NCI-H2227 (cell line): ENCODE results near the gene WFDC5.
"Not testable (repeated sequence)": the region's sequence is repeated elsewhere in the genome, so short reads cannot be mapped to it uniquely, and the experiment has no call there.

ENCODE experiments used
- DNase-seq: peaks from one replicate; lab custom pipeline; 2025; ENCODE audit not compliant: unreplicated experiment; lab: John Stamatoyannopoulos, UW

Gene WFDC5, protein sequence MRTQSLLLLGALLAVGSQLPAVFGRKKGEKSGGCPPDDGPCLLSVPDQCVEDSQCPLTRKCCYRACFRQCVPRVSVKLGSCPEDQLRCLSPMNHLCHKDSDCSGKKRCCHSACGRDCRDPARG

DNA sequence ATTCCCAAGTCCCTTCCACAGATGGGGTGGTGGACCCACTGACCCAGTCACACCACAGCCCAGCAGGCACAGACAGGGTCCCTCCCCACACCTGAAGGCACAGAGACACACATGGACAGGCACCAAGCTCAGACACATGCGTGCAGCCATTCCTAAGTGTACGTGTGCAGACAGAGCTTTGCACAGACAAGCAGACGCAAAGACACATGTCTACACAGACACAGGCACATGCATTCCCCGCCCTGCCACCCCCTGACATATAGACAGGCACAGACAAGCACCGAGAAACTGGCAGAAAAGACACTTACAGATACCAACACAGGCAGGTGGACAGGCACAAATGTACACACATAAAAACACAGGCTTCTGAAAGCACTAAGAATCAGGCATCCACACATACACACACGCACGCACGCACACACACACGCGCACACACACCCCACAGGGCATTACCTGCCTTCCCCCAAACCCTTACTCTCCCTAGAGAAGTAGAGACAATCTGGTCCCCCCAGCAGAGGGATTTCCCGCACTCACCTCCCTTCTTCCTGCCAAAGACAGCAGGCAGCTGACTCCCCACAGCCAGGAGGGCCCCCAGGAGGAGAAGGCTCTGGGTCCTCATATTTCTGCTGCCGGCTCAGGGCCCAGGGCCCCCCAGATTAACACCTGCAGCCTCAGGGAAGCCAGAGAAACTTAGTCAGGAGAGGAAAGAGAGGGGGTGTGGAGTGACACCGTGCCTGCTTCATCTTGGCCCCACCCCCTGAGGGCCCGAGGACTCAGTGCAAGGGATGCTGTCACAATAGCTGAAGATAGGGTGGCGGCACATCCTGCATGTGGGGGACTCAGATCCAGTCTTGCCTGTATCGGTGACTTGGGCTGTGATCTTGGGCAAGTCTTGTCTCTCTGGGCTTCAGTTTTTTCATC lies at the start of gene WFDC5:
TSS of gene WFDC5 (minus strand) at position 710 of the 921 bp plus-strand sequence. CDS start at position 619, 91 bp downstream.
- no peak for DNase-seq

DNA sequence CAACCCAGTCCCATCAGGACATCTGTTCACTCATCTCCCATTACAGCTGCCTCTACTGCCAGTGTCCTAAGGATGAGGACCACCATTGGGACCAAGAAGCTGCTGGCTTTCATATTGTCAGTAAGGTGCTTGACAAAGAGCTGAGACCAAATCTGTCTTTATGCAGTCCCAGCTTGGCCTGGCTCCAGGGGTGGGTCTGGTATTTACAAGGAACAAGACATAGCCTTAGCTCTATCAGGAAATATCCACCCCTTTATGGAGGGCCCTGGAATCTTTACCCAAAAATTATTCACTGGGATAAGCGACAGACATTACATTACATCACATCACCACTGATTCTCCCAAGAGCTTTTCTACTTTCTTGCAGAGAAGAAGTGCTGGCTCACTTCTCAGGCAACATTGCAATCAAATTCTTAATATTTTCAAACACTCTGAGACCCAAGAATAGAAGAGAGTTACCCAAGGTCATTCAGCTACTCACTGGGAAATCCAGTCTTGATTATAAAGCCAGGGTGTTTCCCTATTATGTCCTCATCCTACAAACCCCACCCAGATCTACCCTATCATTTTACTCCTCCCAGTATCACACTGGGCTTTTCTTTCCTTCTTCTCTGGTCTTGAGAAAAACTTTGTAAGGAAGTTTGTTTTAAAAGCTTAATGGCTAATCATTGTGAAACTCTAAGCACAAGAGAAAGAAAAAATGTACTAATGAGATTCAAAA lies 48.3 kb upstream of the WFDC5 start:
- DNase-seq: no peak

DNA sequence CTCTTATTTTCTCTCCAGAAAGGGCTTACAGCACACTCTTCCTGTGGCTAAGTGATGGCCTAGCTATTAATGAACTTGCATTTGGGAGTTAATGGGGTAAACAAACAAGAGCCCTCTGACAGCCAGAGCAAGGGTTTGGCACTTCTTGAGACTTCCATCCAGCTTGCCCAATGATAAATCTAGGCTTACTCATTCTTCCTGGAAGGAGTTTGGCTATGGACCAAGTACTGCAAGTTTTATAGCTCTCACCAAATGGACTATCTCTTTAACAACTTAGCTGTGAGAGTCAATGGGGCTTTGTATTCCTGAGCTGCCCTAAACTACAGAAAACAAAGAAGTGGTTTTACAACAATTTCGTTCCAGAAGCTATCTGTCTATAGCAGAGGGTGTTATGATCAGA lies 43.0 kb upstream of the WFDC5 start:
- no peak for DNase-seq

DNA sequence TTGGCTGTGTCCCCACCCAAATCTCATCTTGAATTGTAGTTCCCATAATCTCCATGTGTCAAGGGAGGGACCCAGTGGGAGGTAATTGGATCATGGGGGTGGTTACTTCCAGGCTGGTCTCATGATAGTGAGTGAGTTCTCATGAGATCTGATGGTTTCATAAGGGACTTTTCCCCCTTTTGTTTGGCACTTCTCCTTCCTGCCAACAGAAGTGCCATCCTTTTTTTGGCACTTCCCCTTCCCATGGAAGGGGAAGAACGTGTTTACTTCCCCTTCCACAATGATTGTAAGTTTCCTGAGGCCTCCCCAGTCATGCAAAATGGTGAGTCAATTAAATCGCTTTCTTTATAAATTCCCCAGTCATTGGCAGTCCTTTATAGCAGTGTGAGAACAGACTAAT lies 41.7 kb upstream of the WFDC5 start:
- no peak for DNase-seq

DNA sequence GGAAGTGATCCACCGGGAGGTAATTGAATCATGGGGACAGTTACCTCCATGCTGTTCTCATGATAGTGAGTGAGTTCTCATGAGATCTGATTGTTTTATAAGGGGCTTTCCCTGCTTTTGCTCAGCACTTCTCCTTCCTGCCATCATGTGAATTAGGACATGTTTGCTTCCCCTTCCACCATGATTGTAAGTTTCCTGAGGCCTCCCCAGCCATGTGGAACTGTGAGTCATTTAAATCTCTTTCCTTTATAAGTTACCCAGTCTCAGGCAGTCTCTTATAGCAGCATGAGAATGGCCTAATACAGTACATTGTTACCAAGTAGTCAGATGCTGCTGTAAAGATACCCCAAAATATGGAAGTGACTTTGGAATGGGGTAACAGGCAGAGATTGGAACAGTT lies 39.8 kb upstream of the WFDC5 start:
- DNase-seq: not testable (repeated sequence)

DNA sequence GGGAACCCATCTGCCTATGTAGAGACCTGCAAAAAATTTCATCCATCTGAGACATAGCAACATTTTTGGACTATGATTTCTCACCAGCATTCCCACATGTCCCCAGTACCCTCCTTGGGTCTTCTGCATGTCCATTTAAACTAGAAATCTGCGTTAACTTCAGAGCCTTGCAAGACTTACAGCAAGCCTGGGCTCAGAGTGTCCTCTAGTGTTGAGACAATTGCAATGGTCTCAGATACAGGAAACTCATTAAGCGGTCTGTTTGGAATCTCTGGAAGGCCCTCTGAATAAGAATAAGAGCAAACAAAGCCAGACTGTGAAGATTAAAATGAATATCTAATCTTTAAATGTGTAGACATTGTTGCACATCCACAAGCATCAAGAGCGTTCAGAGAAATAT lies 39.2 kb upstream of the WFDC5 start:
- DNase-seq: no peak

DNA sequence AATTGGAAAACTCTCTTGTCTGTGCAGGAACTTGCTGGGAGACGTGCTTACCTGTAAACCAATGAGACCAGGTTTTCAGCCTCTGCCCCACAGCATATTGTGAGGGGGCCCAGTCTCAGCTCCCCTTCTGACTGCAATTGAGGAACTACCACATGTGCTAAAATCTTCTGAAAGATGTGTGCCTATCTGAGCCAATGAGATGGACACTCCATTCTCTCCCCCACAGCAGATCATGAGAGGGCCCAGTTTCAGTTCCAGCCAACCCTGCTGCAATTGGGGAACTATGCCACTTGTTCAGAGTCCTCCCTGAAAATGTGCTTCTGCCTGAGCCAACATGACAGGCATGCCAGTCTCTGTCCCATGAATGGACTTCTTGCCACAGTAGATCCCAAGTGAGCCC lies 38.8 kb upstream of the WFDC5 start:
- DNase-seq: no peak

DNA sequence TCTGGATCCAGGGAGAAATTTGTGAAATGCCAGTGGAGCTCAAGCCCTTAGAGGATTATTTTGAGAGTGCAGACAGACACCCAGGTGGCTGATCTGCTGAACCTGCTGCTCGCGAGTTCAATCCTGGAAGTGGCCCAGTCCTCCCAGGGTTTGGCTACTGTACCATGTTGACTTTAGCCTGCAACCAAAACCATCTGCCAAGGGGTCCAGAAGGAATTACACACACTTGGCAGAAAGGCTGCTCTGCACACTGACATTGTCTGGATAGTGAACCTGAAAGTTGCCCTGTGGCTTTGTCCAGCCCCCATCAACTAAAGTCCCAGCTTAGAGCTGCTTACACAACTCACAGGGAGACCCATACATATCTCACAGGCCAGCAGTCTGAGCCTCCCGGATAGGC lies 38.2 kb upstream of the WFDC5 start:
- no peak for DNase-seq

DNA sequence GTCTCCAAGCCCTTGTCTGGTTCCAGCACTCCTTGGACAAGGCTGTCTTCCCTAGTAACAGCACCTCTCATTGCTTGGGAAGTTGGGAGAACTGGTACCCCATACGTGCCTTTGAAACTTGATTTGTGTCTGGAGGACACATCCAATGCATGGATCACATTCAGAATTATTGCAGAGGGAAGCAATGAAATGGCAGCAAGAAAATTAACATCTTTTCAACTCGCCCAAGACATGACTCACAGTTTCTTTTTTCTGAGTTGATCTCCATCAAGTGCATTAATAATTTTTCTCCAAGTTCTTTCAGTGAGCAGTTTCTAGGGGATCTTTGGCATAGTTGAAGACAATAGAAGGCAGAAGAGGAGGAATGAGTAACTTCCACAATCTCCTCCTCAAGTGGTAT lies 37.4 kb upstream of the WFDC5 start:
- DNase-seq: no peak

DNA sequence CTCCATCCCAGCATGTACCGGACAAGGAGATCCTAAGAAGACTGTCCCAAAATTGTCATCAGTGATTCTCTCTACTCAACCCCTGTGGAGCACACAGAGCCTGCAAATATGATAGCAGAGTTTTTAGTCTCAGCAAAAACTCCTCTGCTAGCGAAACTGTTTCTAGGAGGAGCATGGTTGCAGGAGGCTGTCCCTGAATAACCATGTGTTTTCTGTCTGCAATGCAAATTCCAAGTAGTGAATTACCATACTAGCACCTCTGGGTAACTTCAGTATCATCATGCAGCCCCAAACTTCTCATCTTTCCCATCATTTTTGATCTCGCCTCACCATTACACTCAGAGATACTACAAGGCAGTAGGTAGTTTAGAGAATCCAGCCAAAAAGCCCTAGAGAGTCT lies 34.1 kb upstream of the WFDC5 start:
- no peak for DNase-seq

DNA sequence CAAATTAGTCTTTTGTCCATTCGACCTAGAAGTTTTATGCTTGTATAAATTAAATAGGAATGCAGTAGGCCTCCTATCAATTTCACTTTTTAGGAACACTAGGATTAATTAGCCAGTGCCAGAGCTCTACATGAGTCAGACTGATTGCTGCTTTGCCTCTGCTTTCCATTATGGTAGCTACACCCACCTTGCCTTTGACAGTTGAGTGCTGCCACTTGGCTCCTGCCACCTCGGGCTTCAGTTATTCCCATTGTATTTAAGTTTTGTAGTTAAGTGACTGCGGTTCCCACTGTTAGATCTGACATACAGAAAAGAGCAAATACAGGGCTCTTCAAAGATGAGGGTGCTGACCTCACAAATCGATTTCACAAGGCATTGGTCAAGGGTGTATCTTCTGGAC lies 25.9 kb upstream of the WFDC5 start:
- no peak for DNase-seq

DNA sequence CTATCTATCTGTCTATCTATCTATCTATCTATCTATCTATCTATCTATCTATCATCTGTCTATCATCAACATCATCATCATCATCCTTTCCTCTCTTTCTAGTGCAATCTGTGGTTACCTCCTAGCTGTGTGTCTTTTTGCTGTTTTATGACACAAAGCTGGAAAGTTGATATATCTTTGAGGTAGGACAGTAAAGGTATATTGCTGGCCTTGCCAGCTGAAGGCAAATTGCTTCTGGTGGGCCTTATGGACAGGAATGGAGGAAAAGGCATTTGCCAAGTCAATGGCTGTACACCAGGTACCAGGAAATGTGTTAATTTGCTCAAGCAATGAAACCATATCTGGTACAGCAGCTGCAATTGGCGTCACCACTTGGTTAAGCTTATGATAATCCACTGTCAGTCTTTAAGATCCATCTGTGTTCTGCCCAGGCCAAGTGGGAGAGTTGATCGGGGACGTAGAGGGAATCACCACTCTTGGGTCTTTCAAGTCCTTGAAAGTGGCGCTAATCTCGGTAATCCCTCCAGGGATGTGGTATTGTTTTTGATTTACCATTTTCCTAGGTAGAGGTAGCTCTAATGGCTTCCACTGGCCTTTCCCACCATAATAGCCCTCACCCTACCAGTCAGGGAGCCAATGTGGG lies 24.9 kb upstream of the WFDC5 start:
- not testable (repeated sequence) for DNase-seq

DNA sequence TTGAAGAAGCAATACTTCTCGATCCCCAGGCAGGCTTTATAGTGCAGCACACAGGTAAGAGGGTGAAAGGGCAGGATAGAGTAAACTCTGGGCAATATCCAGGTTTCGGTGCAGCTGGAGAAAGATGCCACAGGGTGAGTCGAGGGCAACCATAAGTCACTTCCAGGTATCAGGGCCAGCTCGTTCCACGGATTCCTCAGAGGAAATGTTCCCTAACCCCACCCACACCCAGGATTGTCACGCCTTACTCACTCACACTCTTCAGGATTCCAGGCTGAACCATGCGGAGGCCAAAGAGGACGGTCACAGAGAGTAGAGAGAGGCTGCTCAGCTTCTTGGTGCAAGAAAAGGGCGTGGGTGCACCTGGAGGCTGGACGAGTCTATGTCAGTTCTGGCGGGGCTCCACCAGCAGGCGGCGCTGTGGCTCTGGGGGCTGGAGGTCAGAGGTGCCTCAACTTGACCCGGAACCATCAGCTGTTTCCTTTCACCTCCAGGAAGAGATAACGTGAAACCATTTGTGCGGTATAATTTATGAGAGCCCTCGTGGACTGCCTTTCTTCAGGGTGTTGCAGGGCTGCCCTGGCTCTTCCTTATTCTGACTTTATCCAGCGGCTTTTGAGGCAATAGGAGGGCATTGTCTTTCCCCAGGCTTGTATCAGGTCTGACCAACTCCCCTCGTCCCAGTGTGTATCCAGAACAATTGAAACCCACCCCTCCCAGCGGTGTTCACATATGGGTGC lies 23.8 kb upstream of the WFDC5 start:
- DNase-seq: no peak

DNA sequence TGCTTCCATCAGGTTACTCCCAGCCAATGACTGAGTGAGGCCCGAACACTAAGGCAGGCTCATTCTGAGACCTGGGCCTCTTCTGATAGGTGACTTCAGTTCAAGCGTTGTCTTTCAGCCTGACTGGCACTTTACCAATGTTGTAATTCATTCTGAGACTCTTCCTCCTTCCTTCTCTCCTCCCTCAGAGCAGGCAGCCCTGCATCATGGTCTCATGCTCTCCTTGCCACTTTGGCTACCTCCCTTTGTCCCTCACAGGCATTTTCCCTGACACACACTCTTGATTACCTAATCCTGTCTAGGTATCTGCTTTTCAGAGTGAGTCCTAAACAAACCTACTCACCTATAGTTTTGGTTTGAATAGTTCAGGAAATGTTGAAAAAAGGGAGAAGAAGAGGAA lies 21.9 kb upstream of the WFDC5 start:
- no peak for DNase-seq

DNA sequence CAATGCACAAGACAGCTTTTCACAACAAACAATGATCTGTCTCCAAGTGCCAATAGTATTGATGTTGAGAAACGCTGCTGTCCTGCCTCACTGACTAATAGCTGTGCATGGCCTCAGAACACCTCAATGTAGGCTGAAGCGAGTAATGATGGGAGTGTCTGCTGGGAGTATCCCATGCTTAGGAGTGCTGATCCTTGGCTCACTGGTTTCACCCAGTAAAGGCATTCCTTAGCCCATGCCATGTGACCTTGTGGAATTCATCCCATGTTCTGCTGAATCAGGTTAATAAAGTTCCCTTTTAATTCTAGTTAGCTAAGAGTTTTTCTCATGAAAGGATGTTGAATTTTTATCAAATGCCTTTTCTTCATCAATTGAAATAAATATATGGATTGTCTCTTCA lies 13.1 kb upstream of the WFDC5 start:
- DNase-seq: no peak

DNA sequence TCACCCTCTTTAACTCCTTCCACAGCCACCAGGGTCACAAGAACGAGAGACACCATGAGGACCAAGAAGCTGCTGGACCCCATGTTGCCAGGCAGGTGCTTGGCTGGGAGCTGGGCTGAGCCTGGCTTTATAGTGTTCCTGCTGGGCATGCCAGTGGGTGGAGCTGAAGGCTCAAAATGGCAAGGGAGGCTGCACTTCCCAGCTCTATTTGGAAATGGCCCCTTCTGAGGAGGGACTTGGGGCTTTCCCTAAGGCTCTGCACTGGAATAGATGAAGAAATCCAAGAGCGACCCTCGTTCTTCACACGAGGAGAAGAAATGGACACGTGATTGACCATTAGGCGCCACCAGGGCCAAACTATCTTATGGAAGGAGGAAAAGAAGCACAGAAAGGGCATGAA lies 9.4 kb upstream of the WFDC5 start, which contains the start of gene WFDC12:
TSS of gene WFDC12 (minus strand) at position 101 of the 400 bp plus-strand sequence. CDS start at position 83, 18 bp downstream.
- DNase-seq: no peak

DNA sequence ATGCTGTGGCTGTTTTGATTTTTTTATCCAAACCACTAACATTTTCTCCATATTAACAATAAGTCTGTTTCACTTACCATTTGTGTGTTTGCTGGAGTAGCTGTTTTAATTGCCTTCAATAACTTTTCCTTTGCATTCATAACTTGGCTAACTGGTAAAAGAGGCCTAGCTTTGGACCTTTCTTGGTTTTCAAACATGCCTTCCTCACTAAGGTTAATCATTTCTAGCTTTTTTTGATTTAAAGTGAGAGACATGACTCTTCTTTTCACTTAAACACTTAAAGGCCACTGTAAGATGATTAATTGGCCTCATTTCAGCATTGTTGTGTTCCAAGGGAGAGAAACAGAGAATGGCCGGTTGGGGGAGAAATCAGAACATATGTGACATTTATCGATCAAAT lies 6.4 kb upstream of the WFDC5 start:
- no peak for DNase-seq

DNA sequence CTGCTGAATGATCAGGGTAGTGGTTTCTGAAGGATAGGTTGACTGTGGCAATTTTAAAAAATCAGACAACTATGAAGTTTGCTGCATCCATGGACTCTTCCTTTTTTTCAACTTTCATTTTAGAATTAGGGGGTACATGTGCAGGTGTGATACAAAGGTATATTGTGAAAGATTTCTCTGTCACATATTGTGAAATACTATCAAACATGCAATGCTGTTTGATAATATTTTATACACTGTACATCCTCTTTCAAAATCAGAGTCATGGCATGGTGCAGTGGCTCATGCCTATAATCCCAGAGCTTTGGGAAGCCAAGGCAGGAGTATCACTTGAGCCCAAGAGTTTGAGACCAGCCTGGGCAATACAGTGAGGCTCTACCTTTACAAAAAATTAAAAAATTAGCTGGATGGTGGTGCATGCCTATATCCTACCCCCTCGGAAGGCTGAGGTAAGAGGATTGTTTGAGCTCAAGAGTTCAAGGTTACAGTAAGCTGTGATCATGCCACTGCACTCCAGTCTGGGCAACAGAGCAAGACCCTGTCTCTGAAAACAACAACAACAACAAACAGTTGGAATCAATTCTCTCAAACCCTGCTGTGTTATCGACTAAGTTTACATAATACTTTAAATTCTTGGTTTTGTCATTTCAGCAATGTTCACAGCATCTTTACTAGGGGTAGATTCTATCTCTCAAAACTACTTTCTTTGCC lies 4.7 kb upstream of the WFDC5 start:
- no peak for DNase-seq

DNA sequence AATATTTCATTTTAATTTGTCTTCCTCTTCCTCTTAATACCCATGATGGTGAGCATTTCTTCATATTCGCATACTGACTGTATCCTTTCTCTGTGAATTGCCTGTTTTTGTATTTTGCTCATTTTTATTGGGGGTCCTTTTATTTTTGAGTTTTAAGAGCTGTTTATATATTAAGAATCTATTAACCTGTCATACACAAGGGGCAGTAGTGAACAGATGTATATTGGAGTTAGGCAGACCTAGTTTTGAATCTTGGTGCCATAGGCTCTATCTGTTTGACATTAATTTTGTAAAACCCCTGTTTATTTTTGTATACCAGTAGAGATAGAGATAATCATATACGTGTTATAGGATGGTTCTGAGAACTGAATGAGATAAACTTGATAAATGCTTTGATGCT lies 3.1 kb upstream of the WFDC5 start:
- DNase-seq: no peak

DNA sequence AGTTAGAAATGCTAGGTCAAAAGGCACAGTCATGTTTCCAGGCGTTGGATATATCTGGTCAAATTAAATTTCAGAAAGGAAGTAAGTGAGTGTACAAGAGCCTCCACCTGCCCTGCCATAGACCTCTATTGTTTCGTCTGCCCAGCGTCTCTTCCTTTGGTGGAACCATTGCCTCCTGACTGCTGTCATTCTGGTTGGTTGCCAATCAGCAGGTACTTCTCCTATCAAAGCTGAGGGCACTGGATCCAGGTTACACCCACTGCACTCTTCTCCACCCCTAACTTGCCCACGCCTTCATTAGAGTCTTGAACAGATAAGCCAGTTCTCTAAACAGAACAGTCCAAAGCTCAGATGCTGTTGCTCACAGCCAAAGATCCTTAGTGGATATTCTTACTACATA lies 2.6 kb upstream of the WFDC5 start:
- no peak for DNase-seq
